PFSK-1 (cell line): ENCODE results near the gene HLX.

Source experiments
- FOXP2 ChIP-seq: optimal IDR thresholded peaks from 2 replicates; pipeline ENCODE3; 2011; ENCODE audit warnings: borderline replicate concordance, control low read depth, inconsistent platforms; ENCODE audit not compliant: insufficient read depth; ENCODE audit errors: extremely low read length, extremely low read depth
- POLR2AphosphoS5 ChIP-seq: IDR thresholded peaks from 2 replicates; pipeline ENCODE4 v1.6.1; 2012; ENCODE audit warnings: low read depth, mild to moderate bottlenecking, control low read depth, low read length, moderate library complexity
- SIN3A ChIP-seq: IDR thresholded peaks from 2 replicates; pipeline ENCODE4 v1.6.1; 2012; ENCODE audit warnings: mild to moderate bottlenecking, low read length, moderate library complexity, borderline replicate concordance; ENCODE audit not compliant: insufficient read depth
- TAF1 ChIP-seq: IDR thresholded peaks from 2 replicates; pipeline ENCODE4 v1.6.1; 2012; ENCODE audit warnings: low read length, control low read depth, borderline replicate concordance; ENCODE audit not compliant: insufficient read depth
- TF ChIP-seq, protein P1 (sequence below), 2 experiments: IDR thresholded peaks; 2 replicates each; pipeline versions ENCODE4 v1.6.1 to v1.8.0; 2011 to 2012; ENCODE audit warnings: low read depth in 2 of 2, low read length in 2 of 2, control low read depth in 1 of 2, inconsistent platforms in 1 of 2, mild to moderate bottlenecking in 1 of 2, moderate library complexity in 1 of 2; ENCODE audit not compliant: insufficient read depth in 1 of 2

The HLX gene

DNA sequence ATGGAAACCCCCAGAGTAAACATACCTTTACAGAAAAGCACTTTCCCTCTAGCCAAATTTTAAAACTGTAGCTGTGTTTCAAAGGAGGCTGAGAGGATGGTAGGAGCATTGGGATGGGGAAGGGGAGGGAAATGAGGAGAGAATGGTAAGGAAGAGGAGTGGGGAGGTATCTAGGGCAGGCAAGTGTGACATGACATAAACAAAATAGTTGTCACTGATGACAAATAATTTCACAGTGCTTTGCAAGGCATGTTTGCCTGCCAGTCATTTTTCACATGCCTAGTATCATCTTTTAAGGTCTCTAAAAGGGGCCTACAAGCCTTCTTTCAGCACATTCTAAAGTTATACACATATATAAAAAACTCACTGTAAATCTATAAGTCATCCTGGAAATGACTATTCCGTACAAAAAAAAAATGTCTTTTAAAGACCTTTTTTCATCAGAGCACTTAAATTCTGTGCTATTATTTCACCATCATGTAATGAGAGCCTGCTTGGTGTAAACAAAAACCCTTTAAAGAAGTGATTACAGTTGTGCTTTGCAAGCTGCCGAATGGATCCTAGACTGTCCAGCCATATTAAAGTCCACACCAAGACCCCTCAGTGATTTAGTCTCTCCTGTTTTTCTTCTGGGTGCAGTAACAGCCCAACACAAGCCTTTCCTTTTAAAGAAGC is 38.4 kb downstream of the HLX start:
- TF ChIP-seq, protein P1, sequence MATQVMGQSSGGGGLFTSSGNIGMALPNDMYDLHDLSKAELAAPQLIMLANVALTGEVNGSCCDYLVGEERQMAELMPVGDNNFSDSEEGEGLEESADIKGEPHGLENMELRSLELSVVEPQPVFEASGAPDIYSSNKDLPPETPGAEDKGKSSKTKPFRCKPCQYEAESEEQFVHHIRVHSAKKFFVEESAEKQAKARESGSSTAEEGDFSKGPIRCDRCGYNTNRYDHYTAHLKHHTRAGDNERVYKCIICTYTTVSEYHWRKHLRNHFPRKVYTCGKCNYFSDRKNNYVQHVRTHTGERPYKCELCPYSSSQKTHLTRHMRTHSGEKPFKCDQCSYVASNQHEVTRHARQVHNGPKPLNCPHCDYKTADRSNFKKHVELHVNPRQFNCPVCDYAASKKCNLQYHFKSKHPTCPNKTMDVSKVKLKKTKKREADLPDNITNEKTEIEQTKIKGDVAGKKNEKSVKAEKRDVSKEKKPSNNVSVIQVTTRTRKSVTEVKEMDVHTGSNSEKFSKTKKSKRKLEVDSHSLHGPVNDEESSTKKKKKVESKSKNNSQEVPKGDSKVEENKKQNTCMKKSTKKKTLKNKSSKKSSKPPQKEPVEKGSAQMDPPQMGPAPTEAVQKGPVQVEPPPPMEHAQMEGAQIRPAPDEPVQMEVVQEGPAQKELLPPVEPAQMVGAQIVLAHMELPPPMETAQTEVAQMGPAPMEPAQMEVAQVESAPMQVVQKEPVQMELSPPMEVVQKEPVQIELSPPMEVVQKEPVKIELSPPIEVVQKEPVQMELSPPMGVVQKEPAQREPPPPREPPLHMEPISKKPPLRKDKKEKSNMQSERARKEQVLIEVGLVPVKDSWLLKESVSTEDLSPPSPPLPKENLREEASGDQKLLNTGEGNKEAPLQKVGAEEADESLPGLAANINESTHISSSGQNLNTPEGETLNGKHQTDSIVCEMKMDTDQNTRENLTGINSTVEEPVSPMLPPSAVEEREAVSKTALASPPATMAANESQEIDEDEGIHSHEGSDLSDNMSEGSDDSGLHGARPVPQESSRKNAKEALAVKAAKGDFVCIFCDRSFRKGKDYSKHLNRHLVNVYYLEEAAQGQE (IDR thresholded peaks at IDR 0.05; ENCODE audit: insufficient read depth in 1 of 2, low read depth in 2 of 2, low read length in 2 of 2): no peak
- TF ChIP-seq POLR2AphosphoS5: no peak
- TF ChIP-seq TAF1: no peak
- no peak for TF ChIP-seq FOXP2
- no peak for TF ChIP-seq SIN3A

DNA sequence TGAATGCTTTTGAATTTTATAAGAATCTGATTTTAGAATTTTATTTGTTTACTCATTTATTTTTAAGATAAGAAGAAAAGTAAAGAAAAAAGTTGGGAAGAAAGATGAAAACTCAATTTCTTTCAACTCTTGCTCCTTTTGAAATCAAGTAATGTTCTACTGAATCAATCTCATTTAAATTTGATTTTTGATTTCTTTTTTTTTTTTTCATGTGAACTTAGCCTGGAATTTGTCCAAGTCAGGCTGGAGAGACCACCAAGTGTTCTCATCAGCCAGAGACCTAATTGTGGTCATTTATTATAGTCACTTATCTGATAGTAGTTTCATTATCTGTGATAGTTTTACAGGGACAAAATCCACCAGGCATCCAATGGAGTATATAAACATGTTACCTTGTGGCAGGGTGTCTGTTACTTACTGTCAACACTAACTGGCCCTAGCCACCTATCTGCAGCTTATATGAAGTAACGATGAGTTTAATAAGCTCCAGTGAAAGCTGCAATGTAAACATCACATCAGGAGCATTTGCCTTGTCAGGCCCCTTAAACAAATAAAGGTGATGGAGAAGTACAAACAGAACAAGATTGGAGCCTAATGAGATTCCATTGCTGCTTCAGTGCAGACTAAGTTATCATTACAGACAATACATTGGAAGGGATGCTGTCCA is 39.2 kb downstream of the HLX start:
- TF ChIP-seq SIN3A: no peak

DNA sequence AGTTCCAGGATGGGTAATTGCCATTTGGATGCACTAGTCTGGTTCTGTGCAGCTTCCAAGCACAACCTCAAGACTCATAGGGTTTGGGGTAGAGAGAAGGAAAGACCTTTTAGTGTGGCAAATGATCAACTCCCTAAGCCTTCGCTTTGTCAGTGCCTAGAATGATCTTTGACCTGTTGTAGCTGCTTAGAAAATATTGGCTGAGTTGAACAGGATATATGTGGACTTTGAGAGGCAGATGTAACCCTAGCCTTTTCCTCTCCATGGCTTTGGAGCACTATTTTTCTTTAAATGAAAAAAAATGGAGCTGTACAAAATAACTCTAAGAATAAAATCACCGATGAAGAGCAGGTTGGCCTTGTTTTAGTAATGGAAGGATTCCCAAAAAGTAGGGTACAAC is 41.7 kb downstream of the HLX start:
- TF ChIP-seq TAF1: no peak
- no peak for TF ChIP-seq POLR2AphosphoS5
- TF ChIP-seq FOXP2: no peak
- no peak for TF ChIP-seq SIN3A
- TF ChIP-seq, protein P1 (IDR thresholded peaks at IDR 0.05; ENCODE audit: insufficient read depth in 1 of 2, low read depth in 2 of 2, low read length in 2 of 2): no peak

DNA sequence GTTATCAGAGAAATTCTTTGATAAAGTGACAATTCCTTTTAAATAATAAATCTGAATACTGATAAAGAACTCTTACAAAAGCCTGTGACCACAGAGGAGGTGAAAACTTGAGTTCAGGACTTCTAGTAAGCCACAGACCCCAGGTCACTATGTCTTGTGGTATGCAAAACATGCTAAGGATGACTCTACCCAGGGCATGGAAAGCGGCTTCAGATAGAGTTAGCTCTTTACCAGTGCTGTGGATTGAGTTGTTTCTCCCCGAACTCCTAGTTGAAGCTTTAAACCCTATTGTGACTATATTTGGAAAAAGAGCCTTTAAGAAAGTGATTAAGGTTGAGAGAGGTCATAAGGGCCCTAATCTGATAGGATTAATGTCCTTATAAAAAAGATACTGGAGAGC is 42.3 kb downstream of the HLX start:
- TF ChIP-seq POLR2AphosphoS5 (no peak), TAF1 (no peak), SIN3A (no peak), FOXP2 (no peak)
- TF ChIP-seq, protein P1 (IDR thresholded peaks at IDR 0.05; ENCODE audit: insufficient read depth in 1 of 2, low read depth in 2 of 2, low read length in 2 of 2): no peak

DNA sequence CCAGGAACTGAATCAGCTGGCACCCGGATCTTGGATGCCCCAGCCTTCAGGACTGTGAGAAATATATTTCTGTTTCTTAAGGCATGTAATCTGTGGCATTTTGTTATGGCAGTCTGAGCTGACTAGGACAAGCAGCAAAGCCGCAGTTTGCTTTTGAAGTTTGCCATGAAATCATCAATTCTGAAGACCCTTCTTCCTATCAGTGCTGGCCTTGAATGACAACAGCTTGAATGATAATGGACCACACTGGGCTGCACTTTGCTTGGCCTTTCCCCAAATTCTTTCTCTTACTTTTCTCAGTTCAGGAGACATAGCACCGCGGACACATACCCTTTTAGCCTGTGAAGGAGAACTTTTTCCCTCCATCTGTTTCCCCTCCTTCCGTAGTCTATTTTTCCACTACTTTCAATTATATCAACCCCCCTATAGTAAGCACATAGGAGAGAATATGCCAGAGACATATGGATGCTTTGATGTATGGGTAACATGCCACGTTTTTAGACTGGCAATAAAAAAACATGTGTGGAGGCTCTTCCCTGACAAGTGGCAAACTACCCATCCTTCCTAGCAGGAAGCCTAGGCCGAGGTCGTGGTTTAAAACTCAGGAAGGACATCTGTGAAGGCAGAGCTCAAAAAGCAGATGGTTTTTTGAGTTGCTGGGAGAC is 42.9 kb downstream of the HLX start:
- TF ChIP-seq, protein P1 (IDR thresholded peaks at IDR 0.05; ENCODE audit: insufficient read depth in 1 of 2, low read depth in 2 of 2, low read length in 2 of 2): no peak
- TF ChIP-seq TAF1 (no peak), SIN3A (no peak), POLR2AphosphoS5 (no peak), FOXP2 (no peak)
